ENCODE data around the gene CAMTA2.

- TF ChIP-seq, protein P1, sequence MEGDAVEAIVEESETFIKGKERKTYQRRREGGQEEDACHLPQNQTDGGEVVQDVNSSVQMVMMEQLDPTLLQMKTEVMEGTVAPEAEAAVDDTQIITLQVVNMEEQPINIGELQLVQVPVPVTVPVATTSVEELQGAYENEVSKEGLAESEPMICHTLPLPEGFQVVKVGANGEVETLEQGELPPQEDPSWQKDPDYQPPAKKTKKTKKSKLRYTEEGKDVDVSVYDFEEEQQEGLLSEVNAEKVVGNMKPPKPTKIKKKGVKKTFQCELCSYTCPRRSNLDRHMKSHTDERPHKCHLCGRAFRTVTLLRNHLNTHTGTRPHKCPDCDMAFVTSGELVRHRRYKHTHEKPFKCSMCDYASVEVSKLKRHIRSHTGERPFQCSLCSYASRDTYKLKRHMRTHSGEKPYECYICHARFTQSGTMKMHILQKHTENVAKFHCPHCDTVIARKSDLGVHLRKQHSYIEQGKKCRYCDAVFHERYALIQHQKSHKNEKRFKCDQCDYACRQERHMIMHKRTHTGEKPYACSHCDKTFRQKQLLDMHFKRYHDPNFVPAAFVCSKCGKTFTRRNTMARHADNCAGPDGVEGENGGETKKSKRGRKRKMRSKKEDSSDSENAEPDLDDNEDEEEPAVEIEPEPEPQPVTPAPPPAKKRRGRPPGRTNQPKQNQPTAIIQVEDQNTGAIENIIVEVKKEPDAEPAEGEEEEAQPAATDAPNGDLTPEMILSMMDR (IDR thresholded peaks at IDR 0.05; ENCODE audit: low read length): no peak
- TF ChIP-seq EZH2 (optimal IDR thresholded peaks at IDR 0.05; ENCODE audit: low read depth, low read length): no peak
Measured at GRCh38 chr17:5027299-5027698, 39.8 kb upstream of the CAMTA2 start.
